ENCODE measurements around the gene SLC5A9.

The SLC5A9 gene

GRCh38 chr1:48200166-48200900 lies 22.2 kb upstream of the SLC5A9 start:
- Mint-ChIP-seq H3K36me3 (ENCODE audit: low read depth) (no peaks in the 10 kb centered on the region), H3K27me3 (ENCODE audit: low read depth) (peaks cover 39% of the 10 kb centered on the region), H3K27ac (no peak overlapping the region), H3K4me1 (no peaks in the 10 kb centered on the region), H3K4me3 (no peak overlapping the region), H3K9me3 (no peaks in the 10 kb centered on the region)
- TF ChIP-seq, protein P1, sequence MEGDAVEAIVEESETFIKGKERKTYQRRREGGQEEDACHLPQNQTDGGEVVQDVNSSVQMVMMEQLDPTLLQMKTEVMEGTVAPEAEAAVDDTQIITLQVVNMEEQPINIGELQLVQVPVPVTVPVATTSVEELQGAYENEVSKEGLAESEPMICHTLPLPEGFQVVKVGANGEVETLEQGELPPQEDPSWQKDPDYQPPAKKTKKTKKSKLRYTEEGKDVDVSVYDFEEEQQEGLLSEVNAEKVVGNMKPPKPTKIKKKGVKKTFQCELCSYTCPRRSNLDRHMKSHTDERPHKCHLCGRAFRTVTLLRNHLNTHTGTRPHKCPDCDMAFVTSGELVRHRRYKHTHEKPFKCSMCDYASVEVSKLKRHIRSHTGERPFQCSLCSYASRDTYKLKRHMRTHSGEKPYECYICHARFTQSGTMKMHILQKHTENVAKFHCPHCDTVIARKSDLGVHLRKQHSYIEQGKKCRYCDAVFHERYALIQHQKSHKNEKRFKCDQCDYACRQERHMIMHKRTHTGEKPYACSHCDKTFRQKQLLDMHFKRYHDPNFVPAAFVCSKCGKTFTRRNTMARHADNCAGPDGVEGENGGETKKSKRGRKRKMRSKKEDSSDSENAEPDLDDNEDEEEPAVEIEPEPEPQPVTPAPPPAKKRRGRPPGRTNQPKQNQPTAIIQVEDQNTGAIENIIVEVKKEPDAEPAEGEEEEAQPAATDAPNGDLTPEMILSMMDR (IDR thresholded peaks at IDR 0.05; ENCODE audit: unreplicated experiment in 3 of 3), result no peak

DNA sequence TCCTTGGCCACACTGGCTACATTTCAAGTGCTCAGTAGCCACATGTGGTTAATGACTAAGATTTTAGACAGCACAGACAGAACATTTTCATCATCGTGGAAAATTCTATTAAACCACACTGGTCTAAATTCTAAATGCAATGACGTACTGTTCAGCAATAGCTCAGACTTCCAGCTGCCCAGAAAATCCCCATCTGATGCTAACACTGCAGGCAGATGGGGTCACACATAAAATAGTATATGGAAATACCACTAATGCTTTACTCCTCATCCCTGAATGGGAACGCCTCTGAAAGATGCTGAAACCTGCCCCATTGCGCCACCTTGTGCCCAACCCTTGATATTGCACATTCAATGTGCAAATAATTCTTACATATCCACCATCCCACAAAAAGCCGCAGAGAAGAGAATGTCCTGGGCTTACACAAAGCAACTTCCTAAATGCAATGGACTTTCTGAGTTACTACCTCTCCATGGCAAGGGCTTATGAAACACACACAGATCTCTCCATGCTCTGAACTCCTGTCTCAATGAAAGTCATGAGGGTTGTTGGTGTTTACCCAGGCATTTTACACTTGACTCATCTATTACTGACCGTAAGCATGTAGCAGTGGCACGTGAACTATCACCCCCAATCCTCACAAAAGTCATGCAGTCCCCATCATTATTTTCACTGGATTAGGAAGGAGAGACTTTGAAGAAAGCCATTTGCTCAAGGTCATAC lies 20.3 kb upstream of the SLC5A9 start:
- H3K4me1 Mint-ChIP-seq, result no peaks in the 10 kb centered on the region
- H3K4me3 Mint-ChIP-seq, result no peak overlapping the region
- peaks cover 34% of the 10 kb centered on the region for H3K27me3 Mint-ChIP-seq (ENCODE audit: low read depth)
- H3K9me3 Mint-ChIP-seq, result no peaks in the 10 kb centered on the region
- no peaks in the 10 kb centered on the region for H3K36me3 Mint-ChIP-seq (ENCODE audit: low read depth)
- TF ChIP-seq, protein P1 (IDR thresholded peaks at IDR 0.05; ENCODE audit: unreplicated experiment in 3 of 3), result peak; percentile 75 to 80 (median 77)
- H3K27ac Mint-ChIP-seq, result no peak overlapping the region

DNA sequence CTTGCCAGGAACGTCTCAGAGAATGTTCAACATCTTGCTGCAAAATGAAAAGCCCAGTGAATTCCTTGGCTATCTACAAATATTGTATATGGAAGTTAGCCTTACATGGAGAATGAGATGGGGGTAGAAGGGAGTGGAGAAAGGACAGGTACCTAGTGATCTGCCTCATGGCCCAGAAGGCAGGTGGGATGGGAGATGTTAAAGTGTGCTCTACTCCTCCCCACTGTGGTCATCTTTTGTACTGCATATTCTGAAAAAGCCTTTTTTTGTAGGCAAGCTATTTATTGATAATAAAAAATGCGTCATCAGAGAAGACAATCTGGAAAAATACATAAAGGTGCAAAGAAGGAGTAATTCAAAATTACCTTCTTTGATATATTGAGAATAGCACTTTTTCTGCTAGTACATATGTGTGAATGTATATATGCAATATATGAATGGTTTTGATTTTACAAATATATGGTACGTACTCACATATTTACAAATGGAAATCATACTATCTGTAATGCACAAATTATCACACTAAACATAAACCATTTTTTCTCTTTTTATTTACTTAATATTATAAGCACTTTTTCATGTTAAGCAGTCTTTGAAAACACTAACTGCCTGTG lies 19.1 kb upstream of the SLC5A9 start:
- H3K9me3 Mint-ChIP-seq, result no peaks in the 10 kb centered on the region
- H3K27me3 Mint-ChIP-seq (ENCODE audit: low read depth), result peaks cover 38% of the 10 kb centered on the region
- no peak overlapping the region for H3K27ac Mint-ChIP-seq
- H3K4me3 Mint-ChIP-seq, result no peak overlapping the region
- TF ChIP-seq, protein P1 (IDR thresholded peaks at IDR 0.05; ENCODE audit: unreplicated experiment in 3 of 3), result peak; percentile 72 to 79 (median 76)
- no peaks in the 10 kb centered on the region for H3K36me3 Mint-ChIP-seq (ENCODE audit: low read depth)
- H3K4me1 Mint-ChIP-seq, result no peaks in the 10 kb centered on the region

DNA sequence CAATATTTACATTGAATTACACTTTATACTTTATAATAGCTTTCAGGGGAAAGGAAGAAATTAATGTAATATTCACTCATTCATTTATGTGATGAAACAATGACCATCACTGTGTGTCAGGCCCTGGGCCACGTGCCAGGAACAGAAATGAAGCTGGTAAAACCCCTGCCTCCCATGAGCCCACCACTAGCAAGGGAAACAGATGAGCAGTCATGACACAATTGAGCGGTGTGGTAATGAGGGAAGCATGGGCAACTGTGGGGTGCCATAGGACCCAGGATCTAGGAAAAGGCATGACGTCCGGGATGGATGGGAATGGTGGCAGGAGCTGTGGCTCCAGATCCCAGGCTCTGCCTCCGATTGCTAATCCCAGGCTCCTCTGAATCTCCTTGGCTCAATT lies 17.0 kb upstream of the SLC5A9 start:
- no peaks in the 10 kb centered on the region for H3K9me3 Mint-ChIP-seq
- H3K27me3 Mint-ChIP-seq (ENCODE audit: low read depth), result peaks cover 26% of the 10 kb centered on the region
- no peaks in the 10 kb centered on the region for H3K4me1 Mint-ChIP-seq
- no peaks in the 10 kb centered on the region for H3K36me3 Mint-ChIP-seq (ENCODE audit: low read depth)
- no peak overlapping the region for H3K27ac Mint-ChIP-seq
- H3K4me3 Mint-ChIP-seq, result no peak overlapping the region
- TF ChIP-seq, protein P1 (IDR thresholded peaks at IDR 0.05; ENCODE audit: unreplicated experiment in 3 of 3), result no peak

DNA sequence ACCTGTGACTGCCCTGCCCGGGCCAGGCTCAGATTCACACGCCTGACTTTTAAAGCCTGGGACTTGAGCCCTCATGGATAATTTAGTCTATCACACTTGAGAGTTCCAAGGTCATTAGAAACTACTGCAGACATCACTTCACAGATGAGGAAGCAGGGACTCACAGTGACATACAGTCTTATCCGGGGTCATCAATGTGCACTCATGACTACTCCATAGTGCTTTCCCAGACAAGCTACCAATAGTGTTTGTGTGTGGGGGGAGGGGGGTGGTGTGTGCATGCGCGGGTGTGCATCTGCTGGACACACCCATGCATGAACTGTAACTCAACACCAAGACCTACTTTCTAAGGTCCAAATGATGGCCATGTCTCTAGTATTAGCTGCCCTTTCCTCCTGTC lies 16.1 kb upstream of the SLC5A9 start:
- peaks cover 25% of the 10 kb centered on the region for H3K27me3 Mint-ChIP-seq (ENCODE audit: low read depth)
- no peaks in the 10 kb centered on the region for H3K9me3 Mint-ChIP-seq
- no peaks in the 10 kb centered on the region for H3K4me1 Mint-ChIP-seq
- no peak overlapping the region for H3K4me3 Mint-ChIP-seq
- TF ChIP-seq, protein P1 (IDR thresholded peaks at IDR 0.05; ENCODE audit: unreplicated experiment in 3 of 3), result no peak
- no peaks in the 10 kb centered on the region for H3K36me3 Mint-ChIP-seq (ENCODE audit: low read depth)
- no peak overlapping the region for H3K27ac Mint-ChIP-seq

Measured in nephron (organoid).